OCI-LY3 (cell line): ENCODE measurements around the gene MAP7D3.

Experiments used
- CTCF ChIP-seq: fragments of 200-600, 300-600 bp; sonication (generic); IDR thresholded peaks from 2 replicates; pipeline ENCODE4 v1.5.1; 2014; ENCODE audit warnings: antibody characterized with exemption, low read length, low read depth
- EZH2phosphoT487 ChIP-seq: fragments of 200-600 bp; shearing (Covaris generic); IDR thresholded peaks from 2 replicates; pipeline ENCODE4 v1.6.1; 2018; ENCODE audit warnings: antibody characterized with exemption, mixed run types, low read depth

- TF ChIP-seq CTCF (no peak), EZH2phosphoT487 (no peak)
These were observed 44.2 kb upstream of the MAP7D3 start for GRCh38 chrX:136295380-136295779.
